KMS-11 (cell line): Measurements from ENCODE around the gene RSPH6A.
"Not testable (repeated sequence)": the region's sequence is repeated elsewhere in the genome, so short reads cannot be mapped to it uniquely, and the experiment has no call there.

Source experiments
- H2AFZ ChIP-seq: fragments of 200-600 bp; sonication (generic); 2 replicates; pipeline ENCODE4 v1.6.1; 2016; ENCODE audit warnings: antibody characterized with exemption, mixed run types, low read depth
- H3K27ac ChIP-seq: fragments of 200-600 bp; sonication (generic); 2 replicates; pipeline ENCODE4 v1.6.1; 2016; ENCODE audit warnings: mild to moderate bottlenecking, mixed run types
- H3K27me3 ChIP-seq: fragments of 200-600 bp; sonication (generic); 2 replicates; pipeline ENCODE4 v1.6.1; 2017; ENCODE audit warnings: mild to moderate bottlenecking, low read depth, mixed run types, moderate library complexity; ENCODE audit not compliant: insufficient read depth
- H3K36me3 ChIP-seq: fragments of 200-600 bp; sonication (generic); 2 replicates; pipeline ENCODE4 v1.6.1; 2017; ENCODE audit warnings: mild to moderate bottlenecking, mixed run types; ENCODE audit not compliant: insufficient read depth
- H3K4me1 ChIP-seq: fragments of 200-600 bp; sonication (generic); 2 replicates; pipeline ENCODE4 v1.6.1; 2016; ENCODE audit warnings: mild to moderate bottlenecking, low read depth, mixed run types; ENCODE audit not compliant: poor library complexity, severe bottlenecking
- H3K4me2 ChIP-seq: fragments of 200-600 bp; sonication (generic); 2 replicates; pipeline ENCODE4 v1.7.0; 2016; ENCODE audit warnings: mild to moderate bottlenecking, mixed run types
- H3K4me3 ChIP-seq: fragments of 200-600 bp; sonication (generic); IDR thresholded peaks from 2 replicates; pipeline ENCODE4 v1.6.1; 2017; ENCODE audit warnings: low read depth, low read length, mixed read lengths; ENCODE audit not compliant: insufficient read depth
- H3K79me2 ChIP-seq: fragments of 200-600 bp; sonication (generic); 2 replicates; pipeline ENCODE4 v1.6.1; 2016; ENCODE audit warnings: low read depth, mixed run types; ENCODE audit not compliant: insufficient read depth
- H3K9ac ChIP-seq: fragments of 200-600 bp; sonication (generic); 2 replicates; pipeline ENCODE4 v1.6.1; 2016; ENCODE audit warnings: mild to moderate bottlenecking, mixed run types
- H4K20me1 ChIP-seq: fragments of 200-600 bp; sonication (generic); 2 replicates; pipeline ENCODE4 v1.6.1; 2016; ENCODE audit warnings: mild to moderate bottlenecking, mixed run types; ENCODE audit not compliant: insufficient read depth
- TF ChIP-seq, protein P1 (sequence below): fragments of 200-600 bp; sonication (generic); conservative IDR thresholded peaks from 2 replicates; pipeline ENCODE4 v1.6.1; 2017; ENCODE audit warnings: low read depth, mild to moderate bottlenecking, antibody characterized with exemption, low read length, moderate library complexity, mixed read lengths

The RSPH6A gene

DNA sequence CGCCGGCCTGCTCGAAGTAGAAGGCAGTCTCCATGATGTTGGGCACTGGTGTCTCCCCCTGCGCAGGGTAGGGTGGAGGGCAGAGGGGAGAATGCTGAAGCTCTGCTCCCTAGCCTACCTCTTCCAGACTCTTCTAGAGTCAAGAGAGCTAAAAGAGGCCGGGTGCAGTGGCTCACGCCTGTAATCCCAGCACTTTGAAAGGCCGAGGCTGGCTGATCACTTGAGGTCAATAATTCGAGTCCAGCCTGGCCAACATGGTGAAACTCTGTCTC lies 10.2 kb downstream of the RSPH6A start:
- no peak overlapping the region for H3K4me2 ChIP-seq
- H3K79me2 ChIP-seq: no peaks in the 10 kb centered on the region
- H3K4me3 ChIP-seq: no peak overlapping the region
- no peaks in the 10 kb centered on the region for H4K20me1 ChIP-seq
- no peak overlapping the region for H3K9ac ChIP-seq
- peaks cover 18% of the 10 kb centered on the region for H3K4me1 ChIP-seq
- no peaks in the 10 kb centered on the region for H3K27me3 ChIP-seq
- H2AFZ ChIP-seq: no peak overlapping the region
- H3K36me3 ChIP-seq: no peaks in the 10 kb centered on the region
- TF ChIP-seq, protein P1, sequence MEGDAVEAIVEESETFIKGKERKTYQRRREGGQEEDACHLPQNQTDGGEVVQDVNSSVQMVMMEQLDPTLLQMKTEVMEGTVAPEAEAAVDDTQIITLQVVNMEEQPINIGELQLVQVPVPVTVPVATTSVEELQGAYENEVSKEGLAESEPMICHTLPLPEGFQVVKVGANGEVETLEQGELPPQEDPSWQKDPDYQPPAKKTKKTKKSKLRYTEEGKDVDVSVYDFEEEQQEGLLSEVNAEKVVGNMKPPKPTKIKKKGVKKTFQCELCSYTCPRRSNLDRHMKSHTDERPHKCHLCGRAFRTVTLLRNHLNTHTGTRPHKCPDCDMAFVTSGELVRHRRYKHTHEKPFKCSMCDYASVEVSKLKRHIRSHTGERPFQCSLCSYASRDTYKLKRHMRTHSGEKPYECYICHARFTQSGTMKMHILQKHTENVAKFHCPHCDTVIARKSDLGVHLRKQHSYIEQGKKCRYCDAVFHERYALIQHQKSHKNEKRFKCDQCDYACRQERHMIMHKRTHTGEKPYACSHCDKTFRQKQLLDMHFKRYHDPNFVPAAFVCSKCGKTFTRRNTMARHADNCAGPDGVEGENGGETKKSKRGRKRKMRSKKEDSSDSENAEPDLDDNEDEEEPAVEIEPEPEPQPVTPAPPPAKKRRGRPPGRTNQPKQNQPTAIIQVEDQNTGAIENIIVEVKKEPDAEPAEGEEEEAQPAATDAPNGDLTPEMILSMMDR: no peak
- no peak overlapping the region for H3K27ac ChIP-seq

DNA sequence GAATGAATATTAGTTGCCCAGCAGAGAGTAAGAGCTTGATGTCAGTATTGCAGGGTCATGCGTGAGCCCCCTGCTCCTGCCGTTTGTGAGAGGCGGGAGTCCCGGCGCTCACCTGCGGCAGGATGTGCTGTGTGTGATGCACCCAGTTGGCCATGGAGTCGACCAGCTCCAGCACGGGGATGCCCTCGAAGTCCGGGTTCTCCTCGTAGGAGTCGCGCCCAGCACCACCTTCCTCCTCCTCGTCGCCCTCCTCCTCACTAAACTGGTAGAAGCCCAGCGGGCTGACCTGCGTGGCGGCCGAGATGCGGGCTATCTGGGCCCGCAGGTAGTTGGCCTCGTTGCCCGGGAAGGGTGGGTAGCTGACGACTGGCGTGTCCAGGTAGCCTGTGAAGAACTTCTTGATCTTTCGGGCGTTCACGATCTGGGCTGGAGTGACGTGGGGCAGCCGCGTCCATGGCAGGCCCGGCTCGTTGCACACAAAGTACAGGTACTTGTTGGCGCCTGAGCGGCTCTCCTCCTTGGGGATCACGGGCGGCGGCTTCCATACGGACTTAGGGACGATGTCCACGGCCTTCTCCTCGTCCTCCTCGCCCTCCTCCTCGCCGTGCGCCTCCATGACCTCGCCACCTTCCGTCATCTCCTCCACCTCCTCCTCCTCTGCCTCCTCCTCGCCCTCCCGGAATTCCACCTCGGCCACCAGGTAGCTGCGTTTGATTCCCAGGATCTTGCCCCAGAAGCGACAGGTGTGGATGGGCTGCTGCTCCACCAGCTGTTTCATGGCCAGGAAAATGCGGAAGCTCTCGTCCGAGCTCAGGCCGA lies 10.8 kb downstream of the RSPH6A start:
- TF ChIP-seq, protein P1: no peak
- no peak overlapping the region for H3K4me2 ChIP-seq
- no peak overlapping the region for H3K4me3 ChIP-seq
- no peaks in the 10 kb centered on the region for H4K20me1 ChIP-seq
- H3K36me3 ChIP-seq: no peaks in the 10 kb centered on the region
- no peak overlapping the region for H3K27ac ChIP-seq
- H3K27me3 ChIP-seq: no peaks in the 10 kb centered on the region
- no peak overlapping the region for H3K9ac ChIP-seq
- no peak overlapping the region for H2AFZ ChIP-seq
- H3K79me2 ChIP-seq: no peaks in the 10 kb centered on the region
- peaks cover 18% of the 10 kb centered on the region for H3K4me1 ChIP-seq

- no peak overlapping the region for H2AFZ ChIP-seq
- TF ChIP-seq, protein P1: no peak
- H3K4me1 ChIP-seq: peaks cover 16% of the 10 kb centered on the region
- H3K27me3 ChIP-seq: no peaks in the 10 kb centered on the region
- no peak overlapping the region for H3K27ac ChIP-seq
- H4K20me1 ChIP-seq: no peaks in the 10 kb centered on the region
- H3K4me3 ChIP-seq: no peak overlapping the region
- H3K79me2 ChIP-seq: no peaks in the 10 kb centered on the region
- H3K4me2 ChIP-seq: no peak overlapping the region
- no peak overlapping the region for H3K9ac ChIP-seq
- no peaks in the 10 kb centered on the region for H3K36me3 ChIP-seq
These were observed 13.4 kb downstream of the RSPH6A start for GRCh38 chr19:45801603-45802175.

GRCh38 chr19:45800070-45800553 lies 15.0 kb downstream of the RSPH6A start:
- Histone ChIP-seq H2AFZ (no peak overlapping the region), H3K4me2 (no peak overlapping the region)

DNA sequence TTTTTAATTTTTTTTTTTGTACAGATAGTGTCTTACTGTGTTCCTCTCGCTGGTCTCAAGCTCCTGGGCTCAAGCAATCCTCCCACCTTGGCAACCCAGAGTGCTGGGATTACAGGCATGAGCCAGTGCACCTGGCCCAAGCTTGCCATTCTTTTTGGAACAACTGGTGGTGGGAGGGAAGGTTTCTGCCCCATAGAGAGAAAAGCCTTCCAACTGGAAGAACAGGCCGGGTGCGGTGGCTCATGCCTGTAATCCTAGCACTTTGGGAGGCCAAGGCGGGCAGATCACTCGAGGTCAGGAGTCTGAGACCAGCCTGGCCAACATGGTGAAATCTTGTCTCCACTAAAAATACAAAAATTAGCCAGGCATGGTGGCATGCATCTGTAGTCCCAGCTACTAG lies 15.6 kb downstream of the RSPH6A start:
- H3K27me3 ChIP-seq, H3K4me3 ChIP-seq, H2AFZ ChIP-seq, H3K36me3 ChIP-seq, H3K27ac ChIP-seq, H4K20me1 ChIP-seq, H3K79me2 ChIP-seq, H3K9ac ChIP-seq: not testable (repeated sequence)
- peak overlapping the region; percentile 33; the same call in 1 of the 2 replicates for H3K4me2 ChIP-seq
- peaks cover 16% of the 10 kb centered on the region for H3K4me1 ChIP-seq

More at GRCh38 chr19:45800070-45800553, 15.0 kb downstream of the RSPH6A start:
- Histone ChIP-seq H3K27ac (no peak overlapping the region), H4K20me1 (no peaks in the 10 kb centered on the region), H3K9ac (no peak overlapping the region), H3K27me3 (no peaks in the 10 kb centered on the region), H3K79me2 (no peaks in the 10 kb centered on the region), H3K4me3 (no peak overlapping the region), H3K36me3 (no peaks in the 10 kb centered on the region), H3K4me1 (peaks cover 16% of the 10 kb centered on the region)
- TF ChIP-seq, protein P1: no peak
